HepG2 (cell line): ENCODE data around the gene CLDN7. TPM values are rescaled to one million over a fixed set of nuclear protein-coding genes. Genes with fewer than 3 reads are reported as not detected.

ENCODE experiments used
- CHD4 ChIP-seq: fragments of 200-600 bp; sonication (generic); IDR thresholded peaks from 2 replicates; pipeline ENCODE4 v1.7.0; 2017; ENCODE audit warnings: mild to moderate bottlenecking, low read length, borderline replicate concordance
- ESRRA ChIP-seq: sonication (generic); formaldehyde crosslinking; IDR thresholded peaks from 2 replicates; pipeline ENCODE4 v1.5.1; 2020; ENCODE audit warnings: mild to moderate bottlenecking, low read depth, missing genetic modification reagents
- GABPA ChIP-seq, 2 experiments: IDR thresholded peaks; 2 replicates each; pipeline ENCODE4 v1.6.1; 2011 to 2016; ENCODE audit warnings: low read depth in 2 of 2, low read length in 1 of 2, missing biosample characterization in 1 of 2, missing genetic modification characterization in 1 of 2
- GFI1 ChIP-seq: sonication (generic); formaldehyde crosslinking; IDR thresholded peaks from 2 replicates; pipeline ENCODE4 v1.5.0; 2020; ENCODE audit warnings: missing genetic modification reagents, mild to moderate bottlenecking, borderline replicate concordance
- NFYC ChIP-seq: IDR thresholded peaks from 2 replicates; pipeline ENCODE4 v1.6.1; 2016; ENCODE audit warnings: missing genetic modification reagents, missing compliant biosample characterization
- NKX3-1 ChIP-seq: sonication (generic); formaldehyde crosslinking; IDR thresholded peaks from 2 replicates; pipeline ENCODE4 v1.5.0; 2020; ENCODE audit warnings: missing genetic modification reagents
- PRMT3 ChIP-seq: sonication (generic); formaldehyde crosslinking; IDR thresholded peaks from 2 replicates; pipeline ENCODE4 v1.8.1; 2022; ENCODE audit warnings: low read depth, mild to moderate bottlenecking, moderate library complexity, missing genetic modification reagents, borderline replicate concordance
- RAD21 ChIP-seq: fragments of 450-650 bp; formaldehyde crosslinking; IDR thresholded peaks from 2 replicates; pipeline ENCODE4 v1.5.0; 2020; ENCODE audit warnings: mild to moderate bottlenecking
- RELA ChIP-seq: sonication (generic); formaldehyde crosslinking; IDR thresholded peaks from 2 replicates; pipeline ENCODE4 v1.4.0; 2020; ENCODE audit warnings: missing genetic modification reagents
- SIN3B ChIP-seq: fragments of 150-350 bp; IDR thresholded peaks from 2 replicates; pipeline ENCODE4 v1.6.1; 2014; ENCODE audit warnings: low read length
- SP4 ChIP-seq: sonication (generic); formaldehyde crosslinking; IDR thresholded peaks from 2 replicates; pipeline ENCODE4 v1.8.1; 2023; ENCODE audit warnings: mild to moderate bottlenecking, missing genetic modification reagents
- ZNF557 ChIP-seq: sonication (generic); formaldehyde crosslinking; IDR thresholded peaks from 2 replicates; pipeline ENCODE4 v1.4.0; 2020; ENCODE audit warnings: missing genetic modification reagents
- ZNF782 ChIP-seq: sonication (generic); formaldehyde crosslinking; IDR thresholded peaks from 2 replicates; pipeline ENCODE4 v1.4.0; 2020; ENCODE audit warnings: missing genetic modification reagents, mild to moderate bottlenecking, borderline replicate concordance
- ZNF883 ChIP-seq: sonication (generic); formaldehyde crosslinking; IDR thresholded peaks from 2 replicates; pipeline ENCODE4 v1.5.1; 2020; ENCODE audit warnings: mild to moderate bottlenecking, missing genetic modification reagents; ENCODE audit errors: not compliant biosample characterization
- polyA plus RNA-seq, 8 experiments: library from polyadenylated mRNA; depleted of rRNA in 3 of 8; stranded (reverse) in 7 of 8; unstranded in 1 of 8; fragments of >200 nt; fragmentation: Illumina TruSeq in 4 of 8; extraction: Trizol in 4 of 8; gene quantifications; 2 replicates each; pipeline versions ENCODE4 v1.2.1 to v1.2.3, GENCODE V29; 2011 to 2016; ENCODE audit warnings: low read depth in 4 of 8, missing spikeins in 1 of 8, mixed read lengths in 1 of 8; ENCODE audit not compliant: insufficient read depth in 1 of 8
- total RNA-seq, 5 experiments: library from RNA; depleted of rRNA; stranded (reverse); fragments of >200 nt; fragmentation: Illumina TruSeq; extraction: Trizol; gene quantifications; 2 replicates each; pipeline ENCODE4 v1.2.3, GENCODE V29; 2016; ENCODE audit warnings: low read depth in 1 of 5
- TF ChIP-seq, protein P1 (sequence below): IDR thresholded peaks from 2 replicates; pipeline ENCODE4 v1.6.1; 2016; ENCODE audit warnings: missing compliant biosample characterization, missing genetic modification reagents, borderline replicate concordance
- TF ChIP-seq, protein P2 (sequence below): sonication (generic); formaldehyde crosslinking; IDR thresholded peaks from 2 replicates; pipeline ENCODE4 v1.5.1; 2020; ENCODE audit warnings: missing genetic modification reagents, mild to moderate bottlenecking, borderline replicate concordance
- TF ChIP-seq, protein P3 (sequence below): sonication (generic); formaldehyde crosslinking; IDR thresholded peaks from 2 replicates; pipeline ENCODE4 v1.4.0; 2020; ENCODE audit warnings: missing genetic modification reagents
- TF ChIP-seq, protein P4 (sequence below): sonication (generic); formaldehyde crosslinking; IDR thresholded peaks from 2 replicates; pipeline ENCODE4 v1.5.0; 2020; ENCODE audit warnings: missing genetic modification reagents
- TF ChIP-seq, protein P5 (sequence below): sonication (generic); formaldehyde crosslinking; IDR thresholded peaks from 2 replicates; pipeline ENCODE4 v1.9.0; 2021; ENCODE audit warnings: missing genetic modification reagents, mild to moderate bottlenecking, borderline replicate concordance
- TF ChIP-seq, protein P6 (sequence below): fragments of 450-650 bp; IDR thresholded peaks from 2 replicates; pipeline ENCODE4 v1.6.1; 2017

CLDN7 gene
- total and polyA plus RNA-seq, 2 of the 13 experiments (the other 11 are each of a cell fraction or from before 2014, with no cell fraction given): not detected

DNA sequence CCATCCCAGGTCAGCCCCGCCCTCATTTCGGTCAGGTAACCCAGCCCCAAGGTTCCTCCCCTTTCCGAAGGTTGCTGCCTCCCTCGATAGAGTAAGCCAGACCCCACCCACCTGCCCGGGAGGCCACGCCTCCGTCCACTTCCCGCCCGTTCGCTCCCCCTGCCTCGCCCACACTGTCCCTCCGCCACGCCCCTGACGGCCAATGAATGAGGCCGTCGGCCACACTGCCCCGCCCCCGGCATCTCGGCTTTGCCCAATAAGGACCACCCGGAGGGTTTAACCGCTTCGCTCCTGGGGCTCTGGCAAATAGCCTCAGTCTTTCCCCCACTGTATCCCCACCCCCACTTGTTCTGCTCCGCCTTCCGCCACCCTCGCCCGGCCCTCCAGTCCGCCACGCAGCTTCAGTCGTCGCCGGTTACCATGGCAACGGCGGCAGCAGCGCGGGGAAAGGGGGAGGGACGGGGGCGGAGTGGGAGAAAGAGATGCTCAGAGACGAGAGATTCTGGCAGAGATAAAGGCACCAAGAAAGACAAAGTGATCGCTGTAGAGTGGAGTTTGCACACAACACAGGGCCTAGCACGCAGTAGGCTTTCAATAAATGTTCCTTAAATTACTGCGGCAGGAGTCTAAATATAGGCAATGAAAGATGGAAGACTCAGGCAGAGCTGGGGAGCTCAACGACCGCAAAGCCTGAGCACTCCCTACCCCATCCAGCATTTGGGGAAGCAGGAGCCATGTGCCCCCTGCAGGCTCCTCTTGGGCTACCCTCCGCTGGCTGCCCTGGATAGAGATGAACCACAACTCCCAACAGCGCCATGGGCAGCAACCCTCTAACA lies 47.8 kb downstream of the CLDN7 start (continued):
- TF ChIP-seq RAD21 (peak; percentile 56), NFYC (CRISPR knock-in tag) (peak; percentile 85), CHD4 (peak; percentile 43; the same call in 1 of the 2 replicates), PRMT3 (CRISPR knock-in tag) (no peak), SIN3B (no peak), GFI1 (no peak; the same call in 1 of the 2 replicates), ESRRA (0 out of 2 replicates have a peak, but pooled peaks have one; percentile 30), SP4 (CRISPR knock-in tag) (peak; percentile 96), NKX3-1 (CRISPR knock-in tag) (no peak), RELA (no peak), ZNF883 (CRISPR knock-in tag) (peak; percentile 35), GABPA (IDR thresholded peaks at IDR 0.05; ENCODE audit: low read depth, low read length) (no peak), GABPA (CRISPR knock-in tag; IDR thresholded peaks at IDR 0.05; ENCODE audit: low read depth) (peak; percentile 55), ZNF782 (CRISPR knock-in tag) (peak; percentile 47; the same call in 1 of the 2 replicates), ZNF557 (CRISPR knock-in tag) (no peak)
- TF ChIP-seq, protein P1, sequence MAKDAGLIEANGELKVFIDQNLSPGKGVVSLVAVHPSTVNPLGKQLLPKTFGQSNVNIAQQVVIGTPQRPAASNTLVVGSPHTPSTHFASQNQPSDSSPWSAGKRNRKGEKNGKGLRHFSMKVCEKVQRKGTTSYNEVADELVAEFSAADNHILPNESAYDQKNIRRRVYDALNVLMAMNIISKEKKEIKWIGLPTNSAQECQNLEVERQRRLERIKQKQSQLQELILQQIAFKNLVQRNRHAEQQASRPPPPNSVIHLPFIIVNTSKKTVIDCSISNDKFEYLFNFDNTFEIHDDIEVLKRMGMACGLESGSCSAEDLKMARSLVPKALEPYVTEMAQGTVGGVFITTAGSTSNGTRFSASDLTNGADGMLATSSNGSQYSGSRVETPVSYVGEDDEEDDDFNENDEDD (CRISPR knock-in tag): peak; percentile 67; the same call in 1 of the 2 replicates
- TF ChIP-seq, protein P2, sequence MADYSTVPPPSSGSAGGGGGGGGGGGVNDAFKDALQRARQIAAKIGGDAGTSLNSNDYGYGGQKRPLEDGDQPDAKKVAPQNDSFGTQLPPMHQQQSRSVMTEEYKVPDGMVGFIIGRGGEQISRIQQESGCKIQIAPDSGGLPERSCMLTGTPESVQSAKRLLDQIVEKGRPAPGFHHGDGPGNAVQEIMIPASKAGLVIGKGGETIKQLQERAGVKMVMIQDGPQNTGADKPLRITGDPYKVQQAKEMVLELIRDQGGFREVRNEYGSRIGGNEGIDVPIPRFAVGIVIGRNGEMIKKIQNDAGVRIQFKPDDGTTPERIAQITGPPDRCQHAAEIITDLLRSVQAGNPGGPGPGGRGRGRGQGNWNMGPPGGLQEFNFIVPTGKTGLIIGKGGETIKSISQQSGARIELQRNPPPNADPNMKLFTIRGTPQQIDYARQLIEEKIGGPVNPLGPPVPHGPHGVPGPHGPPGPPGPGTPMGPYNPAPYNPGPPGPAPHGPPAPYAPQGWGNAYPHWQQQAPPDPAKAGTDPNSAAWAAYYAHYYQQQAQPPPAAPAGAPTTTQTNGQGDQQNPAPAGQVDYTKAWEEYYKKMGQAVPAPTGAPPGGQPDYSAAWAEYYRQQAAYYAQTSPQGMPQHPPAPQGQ (CRISPR knock-in tag): no peak
- TF ChIP-seq, protein P3, sequence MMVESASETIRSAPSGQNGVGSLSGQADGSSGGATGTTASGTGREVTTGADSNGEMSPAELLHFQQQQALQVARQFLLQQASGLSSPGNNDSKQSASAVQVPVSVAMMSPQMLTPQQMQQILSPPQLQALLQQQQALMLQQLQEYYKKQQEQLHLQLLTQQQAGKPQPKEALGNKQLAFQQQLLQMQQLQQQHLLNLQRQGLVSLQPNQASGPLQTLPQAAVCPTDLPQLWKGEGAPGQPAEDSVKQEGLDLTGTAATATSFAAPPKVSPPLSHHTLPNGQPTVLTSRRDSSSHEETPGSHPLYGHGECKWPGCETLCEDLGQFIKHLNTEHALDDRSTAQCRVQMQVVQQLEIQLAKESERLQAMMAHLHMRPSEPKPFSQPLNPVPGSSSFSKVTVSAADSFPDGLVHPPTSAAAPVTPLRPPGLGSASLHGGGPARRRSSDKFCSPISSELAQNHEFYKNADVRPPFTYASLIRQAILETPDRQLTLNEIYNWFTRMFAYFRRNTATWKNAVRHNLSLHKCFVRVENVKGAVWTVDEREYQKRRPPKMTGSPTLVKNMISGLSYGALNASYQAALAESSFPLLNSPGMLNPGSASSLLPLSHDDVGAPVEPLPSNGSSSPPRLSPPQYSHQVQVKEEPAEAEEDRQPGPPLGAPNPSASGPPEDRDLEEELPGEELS (CRISPR knock-in tag): no peak
- TF ChIP-seq, protein P4, sequence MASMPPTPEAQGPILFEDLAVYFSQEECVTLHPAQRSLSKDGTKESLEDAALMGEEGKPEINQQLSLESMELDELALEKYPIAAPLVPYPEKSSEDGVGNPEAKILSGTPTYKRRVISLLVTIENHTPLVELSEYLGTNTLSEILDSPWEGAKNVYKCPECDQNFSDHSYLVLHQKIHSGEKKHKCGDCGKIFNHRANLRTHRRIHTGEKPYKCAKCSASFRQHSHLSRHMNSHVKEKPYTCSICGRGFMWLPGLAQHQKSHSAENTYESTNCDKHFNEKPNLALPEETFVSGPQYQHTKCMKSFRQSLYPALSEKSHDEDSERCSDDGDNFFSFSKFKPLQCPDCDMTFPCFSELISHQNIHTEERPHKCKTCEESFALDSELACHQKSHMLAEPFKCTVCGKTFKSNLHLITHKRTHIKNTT (CRISPR knock-in tag): no peak
- TF ChIP-seq, protein P5, sequence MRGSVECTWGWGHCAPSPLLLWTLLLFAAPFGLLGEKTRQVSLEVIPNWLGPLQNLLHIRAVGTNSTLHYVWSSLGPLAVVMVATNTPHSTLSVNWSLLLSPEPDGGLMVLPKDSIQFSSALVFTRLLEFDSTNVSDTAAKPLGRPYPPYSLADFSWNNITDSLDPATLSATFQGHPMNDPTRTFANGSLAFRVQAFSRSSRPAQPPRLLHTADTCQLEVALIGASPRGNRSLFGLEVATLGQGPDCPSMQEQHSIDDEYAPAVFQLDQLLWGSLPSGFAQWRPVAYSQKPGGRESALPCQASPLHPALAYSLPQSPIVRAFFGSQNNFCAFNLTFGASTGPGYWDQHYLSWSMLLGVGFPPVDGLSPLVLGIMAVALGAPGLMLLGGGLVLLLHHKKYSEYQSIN: no peak
- TF ChIP-seq, protein P6, sequence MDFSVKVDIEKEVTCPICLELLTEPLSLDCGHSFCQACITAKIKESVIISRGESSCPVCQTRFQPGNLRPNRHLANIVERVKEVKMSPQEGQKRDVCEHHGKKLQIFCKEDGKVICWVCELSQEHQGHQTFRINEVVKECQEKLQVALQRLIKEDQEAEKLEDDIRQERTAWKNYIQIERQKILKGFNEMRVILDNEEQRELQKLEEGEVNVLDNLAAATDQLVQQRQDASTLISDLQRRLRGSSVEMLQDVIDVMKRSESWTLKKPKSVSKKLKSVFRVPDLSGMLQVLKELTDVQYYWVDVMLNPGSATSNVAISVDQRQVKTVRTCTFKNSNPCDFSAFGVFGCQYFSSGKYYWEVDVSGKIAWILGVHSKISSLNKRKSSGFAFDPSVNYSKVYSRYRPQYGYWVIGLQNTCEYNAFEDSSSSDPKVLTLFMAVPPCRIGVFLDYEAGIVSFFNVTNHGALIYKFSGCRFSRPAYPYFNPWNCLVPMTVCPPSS: no peak
